Measurements from ENCODE around the gene AGFG2. TPM values are rescaled to one million over a fixed set of nuclear protein-coding genes. Genes with fewer than 3 reads are reported as not detected.

AGFG2 gene
- total and polyA plus RNA-seq, 2 of the 4 experiments (the other 2 are of a cell fraction), result 3.0 to 10.0 TPM

DNA sequence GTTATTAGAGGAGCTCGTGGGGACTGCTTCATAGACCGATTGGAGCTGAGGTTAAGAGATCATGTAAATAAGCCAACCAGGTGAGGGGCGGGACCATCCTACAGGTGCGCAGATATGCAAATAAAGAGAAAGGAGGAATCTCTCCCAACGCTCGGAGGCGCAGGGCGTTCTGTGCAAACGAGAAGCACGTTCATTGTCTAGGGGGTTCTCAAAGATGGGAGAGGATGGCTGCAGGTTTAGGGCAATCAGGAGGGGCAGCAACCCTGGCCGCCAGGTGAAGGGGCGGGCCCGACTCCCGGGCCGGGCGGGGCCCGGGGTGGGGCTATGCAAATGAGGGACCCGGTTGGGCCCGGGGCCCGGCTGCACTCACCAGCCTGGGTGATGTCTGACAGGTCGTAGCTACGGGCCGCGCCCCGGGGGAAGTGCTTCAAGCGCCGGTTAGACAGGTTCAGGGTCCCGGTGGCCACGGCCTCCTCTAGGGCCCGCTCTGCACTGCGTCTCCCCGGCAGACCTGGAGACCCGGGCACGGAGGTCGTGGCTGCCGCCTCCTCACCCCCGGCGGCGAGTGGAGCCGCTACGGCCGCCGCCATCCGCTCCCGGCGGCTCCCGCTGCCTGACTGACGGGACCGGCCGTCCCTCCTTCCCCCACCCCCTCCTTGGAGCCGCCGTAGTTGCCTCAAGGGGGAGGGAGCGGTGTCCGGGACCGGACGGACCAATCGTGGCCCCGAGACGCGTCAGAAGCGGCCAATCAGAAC, 46.7 kb downstream of the AGFG2 start, which contains the start of gene LRCH4 (continued):
- TF ChIP-seq MXI1 (IDR thresholded peaks at IDR 0.05; ENCODE audit: borderline replicate concordance, low read depth, low read length) (peak; percentile 37; the same call in 1 of the 2 replicates), RFX5 (IDR thresholded peaks at IDR 0.05; ENCODE audit: low read depth, low read length) (no peak)

GRCh38 chr7:100586266-100587025, 47.4 kb downstream of the AGFG2 start, which contains the start of gene FBXO24:
TSS of gene FBXO24 (plus strand) at chr7:100586328. CDS start at chr7:100586626, 298 bp downstream.
- Histone ChIP-seq H3K27me3 (ENCODE audit: control insufficient read depth, insufficient read depth, low read length) (no peaks in the 10 kb centered on the region), H3K9me1 (ENCODE audit: insufficient read depth, low read length) (no peaks in the 10 kb centered on the region), H4K20me1 (ENCODE audit: insufficient read depth, low read length) (peaks cover 26% of the 10 kb centered on the region), H3K4me2 (ENCODE audit: low read depth, low read length) (peak within 1 kb of the TSS; percentile 99), H2AK9ac (replicated peaks; ENCODE audit: low read depth, low read length, poor library complexity) (peak within 1 kb of the TSS; percentile 96), H4K91ac (ENCODE audit: insufficient read depth, low read depth, low read length) (peak within 1 kb of the TSS; percentile 58), H4K8ac (ENCODE audit: low read depth in 2 of 2, low read length in 2 of 2) (peak within 1 kb of the TSS; percentile 91 to 92), H3K4me3 (ENCODE audit: insufficient read depth, low read depth, low read length) (peak within 1 kb of the TSS; percentile 72), H3K14ac (replicated peaks; ENCODE audit: low read depth, low read length) (peak within 1 kb of the TSS; percentile 59), H3K4ac (ENCODE audit: low read depth, low read length) (peak within 1 kb of the TSS; percentile 95), H3K18ac (ENCODE audit: low read depth, low read length) (peak within 1 kb of the TSS; percentile 53; the same call in 1 of the 2 replicates), H2BK20ac (ENCODE audit: low read depth, low read length) (no peak within 1 kb of the TSS), H3K9ac (ENCODE audit: low read depth, low read length) (peak within 1 kb of the TSS; percentile 96), H3K23ac (ENCODE audit: low read depth, low read length) (peak within 1 kb of the TSS; percentile 92), H2AK5ac (ENCODE audit: low read depth, low read length) (peak within 1 kb of the TSS; percentile 98), H2BK15ac (ENCODE audit: low read depth, low read length) (peak within 1 kb of the TSS; percentile 36; the same call in 1 of the 3 replicates), H3K56ac (ENCODE audit: extremely low read depth, insufficient read depth, low read length) (peak within 1 kb of the TSS; percentile 80), H3K79me1 (ENCODE audit: low read depth in 1 of 2, low read length in 2 of 2) (peaks cover 6 to 44% of the 10 kb centered on the region in 2 experiments; a peak in 3 of 4 replicates), H2BK120ac (ENCODE audit: low read depth, low read length) (peak within 1 kb of the TSS; percentile 51), H2BK5ac (ENCODE audit: low read depth, low read length, poor library complexity, severe bottlenecking) (peak within 1 kb of the TSS; percentile 83), H3K4me1 (ENCODE audit: control insufficient read depth, insufficient read depth, low read length) (peaks cover 17% of the 10 kb centered on the region), H3K36me3 (ENCODE audit: control insufficient read depth, insufficient read depth, low read length) (peaks cover 12% of the 10 kb centered on the region), H3K27ac (ENCODE audit: insufficient read depth, low read length) (peak within 1 kb of the TSS; percentile 90), H3K9me3 (ENCODE audit: control insufficient read depth, insufficient read depth, low read length) (no peaks in the 10 kb centered on the region), H2AFZ (replicated peaks; ENCODE audit: low read length, poor library complexity) (peak within 1 kb of the TSS; percentile 96), H4K5ac (ENCODE audit: low read depth, low read length) (peak within 1 kb of the TSS; percentile 81)
- ATAC-seq (ENCODE audit: low read depth) (peak; percentile 86), DNase-seq (peak; percentile 100)
- no TSS peak for BruUV-seq (replicated peaks)
- in situ Hi-C loops (cut with MboI; ENCODE audit: low sequenced_read_pairs), result loop anchor here (25.0 kb wide), 1 partner anchor 276 kb away; the partner anchor contains the start of genes SLC12A9 and TRIP6
- ChIA-PET CTCF (interaction anchor here (0.9 to 1.6 kb wide), 3 partner anchors 11 to 20 kb away, joined by 3 to 4 read pairs (median 3); partner anchors contain the start of gene PCOLCE), POLR2A (ENCODE audit: unreplicated experiment) (interaction anchor here (0.6 to 1.4 kb wide), 4 partner anchors 16 to 158 kb away, joined by 3 to 5 read pairs (median 4); partner anchors contain the start of genes MOSPD3, PCOLCE and ZCWPW1)
- intact Hi-C loops (cut with micrococcal nuclease), result loop anchor here (1.0 to 10.0 kb wide), 3 partner anchors 16 to 248 kb away; partner anchors contain the start of genes GNB2 and PCOLCE
- dilution Hi-C loops (cut with HindIII; ENCODE audit: low sequenced_read_pairs, unreplicated experiment), result no loop called here
- WGBS, 2 experiments (ENCODE audit: extremely low coverage in 2 of 2, insufficient read length in 1 of 2), result 0% methylated on average over 20 of the region's 53 CpGs; no CpG with 5 or more reads in 1 of the 2 experiments
- TF ChIP-seq RCOR1 (IDR thresholded peaks at IDR 0.05; ENCODE audit: insufficient replicate concordance, low read length) (no peak), NFE2L2 (IDR thresholded peaks at IDR 0.05; ENCODE audit: low read depth, low read length) (no peak), CTCF (conservative IDR thresholded peaks at IDR 0.05; ENCODE audit: low read depth, low read length) (0 out of 2 replicates have a peak, but pooled peaks have one; percentile 7), RFX5 (IDR thresholded peaks at IDR 0.05; ENCODE audit: low read depth, low read length) (peak; percentile 60), FOS (IDR thresholded peaks at IDR 0.05; ENCODE audit: low read depth, low read length) (peak; percentile 89; the same call in 1 of the 2 replicates), CEBPB (IDR thresholded peaks at IDR 0.05; ENCODE audit: low read depth, low read length) (no peak), SMC3 (IDR thresholded peaks at IDR 0.05; ENCODE audit: low read depth, low read length) (no peak), RAD21 (IDR thresholded peaks at IDR 0.05; ENCODE audit: low read length) (no peak)
- TF ChIP-seq, protein P1, sequence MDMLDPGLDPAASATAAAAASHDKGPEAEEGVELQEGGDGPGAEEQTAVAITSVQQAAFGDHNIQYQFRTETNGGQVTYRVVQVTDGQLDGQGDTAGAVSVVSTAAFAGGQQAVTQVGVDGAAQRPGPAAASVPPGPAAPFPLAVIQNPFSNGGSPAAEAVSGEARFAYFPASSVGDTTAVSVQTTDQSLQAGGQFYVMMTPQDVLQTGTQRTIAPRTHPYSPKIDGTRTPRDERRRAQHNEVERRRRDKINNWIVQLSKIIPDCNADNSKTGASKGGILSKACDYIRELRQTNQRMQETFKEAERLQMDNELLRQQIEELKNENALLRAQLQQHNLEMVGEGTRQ (IDR thresholded peaks at IDR 0.05; ENCODE audit: low read depth, low read length), result no peak
